CD4-positive, alpha-beta T cell treated with Interleukin-15 for 4 hours (primary cell): ENCODE measurements around the gene USP15.

Source experiments
- DNase-seq: peaks from one replicate; pipeline ENCODE4 v3.0.0-alpha.2; 2020; ENCODE audit warnings: low spot score

The USP15 gene

GRCh38 chr12:62370189-62370588 is 110.0 kb downstream of the USP15 start:
- DNase-seq: no peak

GRCh38 chr12:62371661-62372060 is 111.5 kb downstream of the USP15 start:
- DNase-seq: no peak

GRCh38 chr12:62372134-62372533 is 111.9 kb downstream of the USP15 start:
- DNase-seq: no peak

GRCh38 chr12:62372825-62373224 is 112.6 kb downstream of the USP15 start:
- DNase-seq: no peak

GRCh38 chr12:62375603-62376002 is 115.4 kb downstream of the USP15 start:
- no peak for DNase-seq

GRCh38 chr12:62379026-62379722 is 119.0 kb downstream of the USP15 start:
- no peak for DNase-seq

GRCh38 chr12:62379723-62380045 is 119.5 kb downstream of the USP15 start:
- no peak for DNase-seq

- no peak for DNase-seq
Observed at GRCh38 chr12:62382526-62382925, 122.3 kb downstream of the USP15 start.

GRCh38 chr12:62396750-62397149 is 136.5 kb downstream of the USP15 start:
- no peak for DNase-seq

GRCh38 chr12:62400135-62400534 is 139.9 kb downstream of the USP15 start:
- no peak for DNase-seq

GRCh38 chr12:62401631-62402030 is 141.4 kb downstream of the USP15 start:
- no peak for DNase-seq

- DNase-seq: no peak
Observed at GRCh38 chr12:62403031-62403430, 142.8 kb downstream of the USP15 start.

GRCh38 chr12:62407587-62407986 is 147.4 kb downstream of the USP15 start:
- DNase-seq: no peak

- no peak for DNase-seq
Observed at GRCh38 chr12:62409068-62409467, 148.9 kb downstream of the USP15 start.

GRCh38 chr12:62414180-62414579 is 154.0 kb downstream of the USP15 start:
- DNase-seq: no peak

- no peak for DNase-seq
Observed at GRCh38 chr12:62426089-62426488, 165.9 kb downstream of the USP15 start.

- no peak for DNase-seq
Observed at GRCh38 chr12:62429457-62429856, 169.3 kb downstream of the USP15 start.

GRCh38 chr12:62434494-62435302 is 174.5 kb downstream of the USP15 start:
- no peak for DNase-seq

GRCh38 chr12:62435303-62436163 is 175.3 kb downstream of the USP15 start:
- DNase-seq: peak; percentile 9

GRCh38 chr12:62436164-62436503 is 175.9 kb downstream of the USP15 start:
- DNase-seq: no peak

GRCh38 chr12:62438098-62438692 is 178.0 kb downstream of the USP15 start:
- peak; percentile 62 for DNase-seq

GRCh38 chr12:62446754-62447452 is 186.7 kb downstream of the USP15 start:
- DNase-seq: no peak
